DLD1 (cell line): Measurements from ENCODE around the gene MACF1.
"Not testable (repeated sequence)": the region's sequence is repeated elsewhere in the genome, so short reads cannot be mapped to it uniquely, and the experiment has no call there.

Experiments used
- in situ Hi-C: cut with HindIII; loops from 2 replicates; pipeline ENCODE4 v1.10.0; 2017; ENCODE audit warnings: low sequenced_read_pairs

Gene MACF1

GRCh38 chr1:39488012-39488545, 283.6 kb downstream of the MACF1 start:
- in situ Hi-C loops = no loop called here

GRCh38 chr1:39488793-39489566, 284.5 kb downstream of the MACF1 start:
- in situ Hi-C loops = no loop called here

- in situ Hi-C loops = no loop called here
Measured at GRCh38 chr1:39489567-39490239, 285.2 kb downstream of the MACF1 start.

DNA sequence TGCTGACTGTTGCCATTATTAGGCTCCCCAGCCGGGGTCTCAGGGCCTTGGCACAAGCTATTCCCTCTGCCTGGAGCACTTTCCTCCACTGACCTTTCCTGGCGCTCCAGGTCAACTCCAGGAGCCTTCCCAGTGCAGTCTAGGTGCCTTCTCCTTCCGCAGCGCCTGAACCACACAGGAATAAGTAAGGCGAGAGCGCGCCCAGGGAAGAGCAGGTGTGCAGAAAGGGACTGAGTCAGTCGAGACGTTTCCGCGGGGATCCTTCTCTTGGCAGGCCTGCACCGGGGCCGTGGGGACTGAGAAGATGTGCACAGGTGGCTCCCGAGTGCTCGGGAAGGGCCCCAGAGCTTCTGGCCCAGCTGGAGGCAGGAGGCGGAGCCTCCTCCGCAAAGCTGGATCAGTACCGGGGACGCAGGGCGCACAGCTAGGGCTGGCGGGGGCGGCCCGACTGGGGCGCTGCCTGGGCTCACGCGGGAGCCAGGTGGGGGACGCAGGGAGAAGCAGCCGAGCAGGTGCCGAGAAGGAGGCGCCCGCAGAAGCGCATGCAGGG, 286.2 kb downstream of the MACF1 start:
- in situ Hi-C loops = no loop called here

GRCh38 chr1:39491146-39491921, 286.8 kb downstream of the MACF1 start, which contains the start of gene BMP8A:
Gene BMP8A (plus strand): TSS chr1:39491636. CDS start chr1:39491992, 356 bp downstream.
- in situ Hi-C loops = no loop called here

DNA sequence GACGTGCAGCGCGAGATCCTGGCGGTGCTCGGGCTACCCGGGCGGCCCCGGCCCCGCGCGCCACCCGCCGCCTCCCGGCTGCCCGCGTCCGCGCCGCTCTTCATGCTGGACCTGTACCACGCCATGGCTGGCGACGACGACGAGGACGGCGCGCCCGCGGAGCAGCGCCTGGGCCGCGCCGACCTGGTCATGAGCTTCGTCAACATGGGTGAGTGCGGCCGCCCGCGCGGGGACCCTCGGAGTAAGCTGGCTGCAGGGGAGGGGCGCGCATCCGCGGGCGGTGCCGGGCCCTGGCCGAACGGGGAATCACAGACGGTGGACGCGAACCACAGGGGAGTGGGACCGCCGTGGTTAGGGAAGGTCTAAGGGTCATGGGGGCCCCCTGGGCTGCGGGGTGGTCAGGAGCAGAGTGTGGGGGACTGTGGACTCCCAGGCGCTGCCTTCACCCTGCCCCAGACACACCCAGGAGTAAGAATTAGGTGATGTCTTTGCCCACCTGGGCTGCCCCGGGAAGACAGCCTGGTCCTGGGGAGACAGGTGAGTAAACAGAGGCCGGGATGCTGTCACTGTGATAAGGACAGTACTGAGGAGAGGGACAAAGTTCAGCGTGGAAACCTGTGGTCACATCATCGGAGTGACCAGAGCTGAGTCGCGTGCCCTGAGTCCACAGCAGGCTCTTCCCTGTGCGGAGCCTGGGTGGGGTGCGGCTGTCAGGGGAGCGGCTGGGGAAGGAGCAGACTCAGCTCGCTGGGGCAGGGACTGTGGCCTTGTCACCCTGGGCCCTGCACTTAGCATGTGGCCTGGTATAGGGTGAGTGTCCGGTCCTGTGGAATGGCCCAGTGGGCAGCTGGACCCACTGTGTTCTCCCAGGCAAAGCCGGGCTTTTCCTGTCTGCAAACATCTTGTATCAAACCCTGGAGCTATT, 287.9 kb downstream of the MACF1 start:
- in situ Hi-C loops = not testable (repeated sequence)

DNA sequence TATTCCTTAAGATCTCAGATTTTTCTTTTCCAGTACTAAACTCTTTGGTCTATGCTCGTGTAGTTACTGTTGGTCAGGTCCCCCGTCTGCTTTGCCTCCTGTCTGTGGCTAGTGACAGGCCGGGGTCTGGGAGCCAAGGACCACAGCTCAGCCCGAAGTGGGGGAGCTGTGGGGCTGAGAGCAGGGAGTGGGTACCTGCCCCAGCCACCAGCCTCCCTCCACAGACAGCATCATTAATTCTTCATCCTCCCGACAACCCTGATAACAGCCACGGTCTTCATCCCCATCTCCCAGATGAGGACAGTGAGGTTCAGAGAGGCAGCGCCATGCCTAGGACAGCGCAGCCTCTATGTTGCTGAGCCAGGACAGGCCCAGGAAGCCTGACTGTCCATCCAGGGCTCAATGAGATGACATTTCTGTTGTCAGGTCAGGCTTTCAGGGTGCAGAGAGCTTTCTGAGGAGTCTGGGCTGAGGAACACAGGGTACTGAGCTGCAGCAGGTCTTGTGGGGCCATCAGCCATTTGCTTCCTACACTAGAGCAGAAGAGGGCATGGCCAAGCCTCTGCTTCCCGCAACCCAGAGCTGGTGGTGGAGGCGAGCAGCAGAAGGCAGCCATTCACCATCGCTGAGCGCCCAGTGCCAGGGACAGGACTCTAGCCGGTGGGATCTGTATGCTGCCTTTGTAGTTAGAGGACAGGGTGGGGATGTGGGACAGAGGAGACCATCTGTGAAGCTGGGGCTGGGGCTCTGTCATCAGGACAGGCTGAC, 288.7 kb downstream of the MACF1 start:
- in situ Hi-C loops = not testable (repeated sequence)

DNA sequence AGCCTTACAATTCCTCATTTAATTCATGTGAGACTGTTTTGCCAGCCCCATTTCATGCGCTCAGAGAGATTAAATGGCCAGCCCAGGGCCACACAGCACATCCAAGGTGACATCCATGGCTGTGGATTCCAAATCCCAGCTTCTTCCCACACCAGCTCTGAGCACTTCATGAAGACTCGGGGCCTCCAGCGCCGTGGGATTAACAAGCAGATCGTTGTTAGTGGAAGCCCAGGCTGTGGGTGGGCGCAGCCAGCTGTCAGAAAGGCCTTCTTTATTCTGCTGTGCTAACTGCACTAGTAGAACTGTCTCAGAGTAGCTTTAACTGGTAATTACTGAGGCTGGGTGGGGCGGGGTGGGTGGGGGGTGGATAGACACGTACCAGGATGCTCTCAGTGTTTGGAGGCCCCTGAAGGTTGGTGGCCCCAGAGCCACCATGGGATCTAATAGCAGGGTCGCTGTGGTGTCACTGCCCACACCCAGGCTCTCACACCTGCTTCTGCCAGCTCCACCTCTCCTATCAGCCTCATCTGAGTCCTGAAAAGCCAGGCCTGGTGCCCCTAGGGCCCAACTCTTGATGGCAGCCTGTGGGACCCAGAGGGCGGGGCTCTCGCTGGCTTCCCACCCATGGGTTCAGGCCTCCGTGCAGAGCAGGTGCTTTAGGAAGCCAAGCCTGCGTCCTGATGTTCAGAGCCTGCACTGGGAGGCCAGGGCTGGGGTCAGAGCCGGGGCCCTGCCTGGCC, 290.3 kb downstream of the MACF1 start:
- in situ Hi-C loops = no loop called here

- in situ Hi-C loops = not testable (repeated sequence)
Measured at GRCh38 chr1:39496520-39496919, 292.0 kb downstream of the MACF1 start.

GRCh38 chr1:39497585-39497984, 293.1 kb downstream of the MACF1 start:
- in situ Hi-C loops = no loop called here

GRCh38 chr1:39498096-39498710, 293.7 kb downstream of the MACF1 start:
- in situ Hi-C loops = not testable (repeated sequence)

DNA sequence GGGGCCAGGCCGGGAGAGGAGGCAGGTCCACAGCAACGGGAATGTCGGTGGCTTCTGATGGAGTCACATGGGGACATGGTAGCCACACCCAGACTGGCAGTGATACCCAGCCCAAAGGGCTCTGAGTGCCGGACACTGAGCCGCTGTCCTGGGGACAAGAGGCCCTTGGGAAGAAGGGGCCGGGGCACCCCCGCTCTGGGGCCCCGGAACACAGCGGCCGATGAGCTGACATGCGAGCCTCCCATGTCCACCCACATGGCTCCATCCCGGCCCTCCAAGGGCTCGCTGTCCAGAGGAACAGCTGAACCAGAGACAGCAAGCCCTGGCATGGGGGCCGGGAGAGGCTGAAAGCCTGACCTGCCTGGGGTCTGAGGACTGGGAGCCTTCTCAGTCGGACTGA, 294.3 kb downstream of the MACF1 start:
- in situ Hi-C loops = not testable (repeated sequence)

GRCh38 chr1:39499668-39500067, 295.2 kb downstream of the MACF1 start:
- in situ Hi-C loops = no loop called here

DNA sequence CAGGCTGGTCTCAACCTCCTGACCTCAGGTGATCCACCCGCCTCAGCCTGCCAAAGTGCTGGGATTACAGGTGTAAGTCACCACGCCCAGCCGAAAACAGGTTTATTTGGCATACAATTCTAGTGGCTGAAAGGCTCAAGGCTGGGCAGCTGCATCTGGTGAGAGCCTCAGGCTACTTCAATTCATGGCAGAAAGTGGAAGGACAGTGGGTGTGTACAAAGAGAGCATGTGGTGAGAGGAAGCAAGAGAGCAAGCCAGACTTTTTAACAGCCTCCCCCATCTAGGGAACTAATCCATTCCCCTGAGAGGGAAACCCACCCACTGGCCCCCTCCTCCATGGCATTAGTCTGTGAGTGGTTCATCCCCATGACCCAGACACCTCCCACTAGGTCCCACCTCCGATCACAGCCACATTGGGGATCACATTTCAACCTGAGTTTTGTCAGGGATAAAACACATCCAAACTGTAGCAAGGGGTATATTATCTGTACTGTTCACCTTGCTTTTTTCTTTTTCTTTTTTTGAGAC, 296.4 kb downstream of the MACF1 start:
- in situ Hi-C loops = no loop called here

GRCh38 chr1:39501666-39502065, 297.2 kb downstream of the MACF1 start:
- in situ Hi-C loops = no loop called here

- in situ Hi-C loops = not testable (repeated sequence)
Measured at GRCh38 chr1:39504436-39504835, 299.9 kb downstream of the MACF1 start.

GRCh38 chr1:39505289-39505688, 300.8 kb downstream of the MACF1 start:
- in situ Hi-C loops = no loop called here
